Epithelial cell of esophagus (primary cell): ENCODE results near the gene BNC2.
"Not testable (repeated sequence)": the region's sequence is repeated elsewhere in the genome, so short reads cannot be mapped to it uniquely, and the experiment has no call there.

Experiments used
- DNase-seq: peaks from one replicate; pipeline ENCODE4 v3.0.0; 2010; ENCODE audit warnings: low read depth
- H3K4me3 ChIP-seq: 2 replicates; pipeline ENCODE4 v1.5.1; 2011; ENCODE audit warnings: mild to moderate bottlenecking, low read length, control low read depth
- TF ChIP-seq, protein P1 (sequence below): IDR thresholded peaks from 2 replicates; pipeline ENCODE4 v1.5.1; 2011; ENCODE audit warnings: low read depth, mild to moderate bottlenecking, low read length, control low read depth, inconsistent platforms; ENCODE audit not compliant: insufficient read depth; ENCODE audit errors: missing control alignments

Gene BNC2

GRCh38 chr9:16485160-16485559, 385.3 kb downstream of the BNC2 start:
- no peak overlapping the region for H3K4me3 ChIP-seq
- peak; percentile 24 for DNase-seq
- TF ChIP-seq, protein P1, sequence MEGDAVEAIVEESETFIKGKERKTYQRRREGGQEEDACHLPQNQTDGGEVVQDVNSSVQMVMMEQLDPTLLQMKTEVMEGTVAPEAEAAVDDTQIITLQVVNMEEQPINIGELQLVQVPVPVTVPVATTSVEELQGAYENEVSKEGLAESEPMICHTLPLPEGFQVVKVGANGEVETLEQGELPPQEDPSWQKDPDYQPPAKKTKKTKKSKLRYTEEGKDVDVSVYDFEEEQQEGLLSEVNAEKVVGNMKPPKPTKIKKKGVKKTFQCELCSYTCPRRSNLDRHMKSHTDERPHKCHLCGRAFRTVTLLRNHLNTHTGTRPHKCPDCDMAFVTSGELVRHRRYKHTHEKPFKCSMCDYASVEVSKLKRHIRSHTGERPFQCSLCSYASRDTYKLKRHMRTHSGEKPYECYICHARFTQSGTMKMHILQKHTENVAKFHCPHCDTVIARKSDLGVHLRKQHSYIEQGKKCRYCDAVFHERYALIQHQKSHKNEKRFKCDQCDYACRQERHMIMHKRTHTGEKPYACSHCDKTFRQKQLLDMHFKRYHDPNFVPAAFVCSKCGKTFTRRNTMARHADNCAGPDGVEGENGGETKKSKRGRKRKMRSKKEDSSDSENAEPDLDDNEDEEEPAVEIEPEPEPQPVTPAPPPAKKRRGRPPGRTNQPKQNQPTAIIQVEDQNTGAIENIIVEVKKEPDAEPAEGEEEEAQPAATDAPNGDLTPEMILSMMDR, result no peak

DNA sequence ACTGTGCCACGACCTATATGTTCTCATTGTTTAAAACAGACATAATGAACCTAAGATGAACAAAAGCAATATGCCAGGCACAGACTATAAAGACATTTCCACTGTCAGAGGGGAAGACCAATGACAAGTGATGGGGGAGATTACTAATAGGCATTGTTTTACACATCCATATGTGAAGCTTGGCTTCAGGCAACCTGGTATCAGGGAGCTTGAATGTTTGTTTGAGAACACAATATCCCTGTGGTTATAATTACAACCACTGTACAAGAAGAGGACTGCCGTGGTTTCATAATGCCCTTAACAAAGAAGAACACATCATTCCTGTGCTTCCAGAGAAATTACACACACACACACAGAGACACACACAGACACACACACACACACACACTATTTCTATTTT, 385.7 kb downstream of the BNC2 start:
- DNase-seq, result no peak

DNA sequence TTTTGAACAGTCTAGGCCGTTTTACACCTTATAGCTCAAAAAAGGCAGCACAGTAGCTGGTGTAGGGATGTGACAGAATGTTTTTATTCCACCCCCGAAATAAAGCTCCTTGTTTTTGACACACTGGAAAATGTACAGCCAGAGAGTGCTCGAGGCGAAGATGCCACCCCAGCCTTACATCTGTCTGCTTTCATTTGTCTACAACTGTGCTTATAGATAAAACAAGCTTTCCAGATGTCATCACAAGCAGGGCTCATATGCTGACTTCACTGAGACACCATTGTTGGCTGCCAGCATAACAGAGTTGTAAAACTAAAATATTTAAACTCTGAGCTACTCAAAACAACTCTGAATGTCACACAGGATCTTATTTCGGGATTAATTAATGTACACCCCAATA, 386.3 kb downstream of the BNC2 start:
- no peak overlapping the region for H3K4me3 ChIP-seq
- DNase-seq, result no peak
- TF ChIP-seq, protein P1, result no peak

More for the DNA sequence above, 385.7 kb downstream of the BNC2 start:
- H3K4me3 ChIP-seq, result no peak overlapping the region
- TF ChIP-seq, protein P1, result no peak

- H3K4me3 ChIP-seq, result no peak overlapping the region
- TF ChIP-seq, protein P1, result no peak
- DNase-seq, result no peak
Observed at GRCh38 chr9:16482764-16483163, 387.7 kb downstream of the BNC2 start.

GRCh38 chr9:16480584-16480983, 389.9 kb downstream of the BNC2 start:
- DNase-seq, H3K4me3 ChIP-seq: not testable (repeated sequence)

DNA sequence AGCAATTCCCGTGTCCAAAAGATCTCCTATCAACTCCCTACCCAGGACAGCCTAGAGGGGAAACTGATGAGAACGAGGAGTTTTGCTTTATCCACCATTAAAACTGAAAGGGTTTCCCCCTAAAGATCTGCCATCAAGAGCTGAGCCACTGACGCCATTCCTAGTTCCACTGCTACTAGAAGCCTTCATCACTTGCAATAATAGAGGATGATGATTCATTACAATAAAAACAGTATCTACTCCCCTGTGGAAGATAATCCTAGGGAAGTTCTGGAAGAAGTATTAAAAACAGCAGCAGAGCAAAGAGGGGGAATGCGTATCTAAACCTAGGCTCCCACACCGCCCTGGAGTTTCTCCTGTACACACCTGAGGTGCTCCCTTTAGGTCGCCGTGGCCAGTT, 394.5 kb downstream of the BNC2 start:
- no peak for DNase-seq
- TF ChIP-seq, protein P1, result no peak
- H3K4me3 ChIP-seq, result no peak overlapping the region

- no peak overlapping the region for H3K4me3 ChIP-seq
- no peak for DNase-seq
- TF ChIP-seq, protein P1, result no peak
Observed at GRCh38 chr9:16475257-16475656, 395.2 kb downstream of the BNC2 start.
